Raji (cell line): ENCODE data around the gene SOX30.

Experiments
- POLR2A ChIP-seq: IDR thresholded peaks from 2 replicates; pipeline ENCODE4 v1.6.1; 2011; ENCODE audit warnings: low read depth, low read length, control low read depth; ENCODE audit not compliant: insufficient read depth

The SOX30 gene

GRCh38 chr5:157616785-157617184 is 35.5 kb downstream of the SOX30 start:
- no peak for TF ChIP-seq POLR2A

- no peak for TF ChIP-seq POLR2A
Observed at GRCh38 chr5:157613385-157614245, 38.6 kb downstream of the SOX30 start.

- no peak for TF ChIP-seq POLR2A
Observed at GRCh38 chr5:157612581-157612980, 39.7 kb downstream of the SOX30 start.

- TF ChIP-seq POLR2A = no peak
Observed at GRCh38 chr5:157611571-157612476, 40.4 kb downstream of the SOX30 start.

- TF ChIP-seq POLR2A = no peak
Observed at GRCh38 chr5:157610990-157611389, 41.2 kb downstream of the SOX30 start.

- TF ChIP-seq POLR2A = no peak
Observed at GRCh38 chr5:157608972-157609565, 43.2 kb downstream of the SOX30 start.

GRCh38 chr5:157607371-157608161 is 44.7 kb downstream of the SOX30 start:
- no peak for TF ChIP-seq POLR2A

- no peak for TF ChIP-seq POLR2A
Observed at GRCh38 chr5:157606046-157606445, 46.2 kb downstream of the SOX30 start.

GRCh38 chr5:157603333-157604190 is 48.7 kb downstream of the SOX30 start:
- no peak for TF ChIP-seq POLR2A

- TF ChIP-seq POLR2A = no peak
Observed at GRCh38 chr5:157602505-157602904, 49.7 kb downstream of the SOX30 start.

GRCh38 chr5:157600252-157600651 is 52.0 kb downstream of the SOX30 start:
- TF ChIP-seq POLR2A = no peak

- no peak for TF ChIP-seq POLR2A
Observed at GRCh38 chr5:157599565-157599964, 52.7 kb downstream of the SOX30 start.

- TF ChIP-seq POLR2A = no peak
Observed at GRCh38 chr5:157598350-157598936, 53.8 kb downstream of the SOX30 start.
